Sciatic nerve (tissue), 2 donors: Measurements from ENCODE around the gene BLVRB. TPM values are rescaled to one million over a fixed set of nuclear protein-coding genes. Genes with fewer than 3 reads are reported as not detected.
"Not testable (repeated sequence)": the region's sequence is repeated elsewhere in the genome, so short reads cannot be mapped to it uniquely, and the experiment has no call there.

Source experiments
- ATAC-seq: fragments of 200-7000 bp; cut with Tn5 transposase; one replicate; pipeline ENCODE4 v1.9.1; 2020; ENCODE audit warnings: mild to moderate bottlenecking, moderate library complexity
- DNase-seq: peaks from one replicate; pipeline ENCODE4 v3.0.0-alpha.2; 2020; ENCODE audit warnings: low spot score
- intact Hi-C: fragments of 100-400 bp; cut with DNase I; formaldehyde crosslinking; loops from one replicate; pipeline ENCODE4 v1.14.2; 2022
- total RNA-seq: library from RNA; stranded (reverse); fragmentation: NEBNext Ultra II Directional; extraction: Animal tissue kit (Norgen Biotek cat#: 25700); gene quantifications from one replicate; pipeline ENCODE4 v1.2.1, GENCODE V29; 2021
- donor health status: DM: no; HTN: no; CAD: no.
- donor health status: DM: no; HTN: no; CAD: no.

BLVRB gene
- 83.8 TPM for total RNA-seq

DNA sequence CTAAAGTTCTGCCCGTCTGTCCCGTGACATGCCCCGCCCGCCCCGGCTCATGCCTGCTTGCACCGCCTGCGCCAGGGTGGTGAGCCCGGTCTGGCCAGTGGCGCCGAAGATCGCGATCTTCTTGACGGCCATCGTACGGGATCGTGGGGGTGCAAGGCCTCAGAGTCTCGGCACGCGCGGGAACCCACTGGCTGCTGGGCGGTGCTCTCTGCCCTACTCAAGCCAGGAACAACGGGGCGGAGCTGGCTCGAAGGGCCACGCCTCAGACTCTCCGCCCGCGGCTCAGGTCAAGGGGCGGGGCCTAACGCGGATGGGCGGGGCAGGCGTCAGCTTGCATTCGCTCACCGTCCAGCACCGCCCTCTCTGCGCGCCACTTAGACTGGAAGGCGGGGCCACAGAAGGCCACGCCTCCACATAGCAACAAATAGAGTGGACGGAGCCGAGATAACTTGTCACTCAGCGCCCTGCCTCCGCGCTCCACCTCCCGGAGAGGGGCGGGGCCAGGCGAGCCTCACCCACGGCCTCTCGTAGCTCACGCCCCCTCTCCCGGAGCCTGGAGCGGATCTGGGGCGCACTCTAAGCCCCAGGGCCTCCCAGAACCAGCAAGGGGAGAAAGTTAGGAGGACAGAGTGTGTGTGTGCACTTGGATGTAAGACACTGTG is at the start of gene BLVRB:
Gene BLVRB, minus strand, starts transcription at position 189 of the 662 bp plus-strand sequence. Its CDS starts 57 bp downstream, at position 132.
- intact Hi-C loops, result no loop called here
- ATAC-seq, result peak; percentile 96
- peak; percentile 100 for DNase-seq

- intact Hi-C loops, result no loop called here
- no peak for DNase-seq
- no peak for ATAC-seq
Observed at GRCh38 chr19:40513741-40514315, 48.3 kb upstream of the BLVRB start.

DNA sequence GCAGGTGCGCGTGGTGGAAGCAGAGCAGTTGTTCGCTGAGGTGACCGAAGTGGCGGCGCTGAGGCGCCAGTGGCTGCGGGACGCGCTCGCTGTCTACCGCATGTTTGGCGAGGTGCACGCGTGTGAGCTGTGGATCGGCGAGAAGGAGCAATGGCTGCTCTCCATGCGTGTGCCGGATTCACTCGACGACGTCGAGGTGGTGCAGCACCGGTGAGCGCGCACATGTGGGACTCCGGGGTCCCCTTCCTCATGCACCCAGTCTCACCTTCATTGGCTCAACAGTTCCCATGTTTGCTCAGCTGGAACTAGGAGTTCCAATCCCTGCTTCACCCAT is 47.8 kb upstream of the BLVRB start:
- no peak for ATAC-seq
- intact Hi-C loops, result no loop called here
- no peak for DNase-seq

GRCh38 chr19:40512473-40513344 is 47.2 kb upstream of the BLVRB start:
- DNase-seq, result no peak
- peak; percentile 17 for ATAC-seq
- intact Hi-C loops, result no loop called here

DNA sequence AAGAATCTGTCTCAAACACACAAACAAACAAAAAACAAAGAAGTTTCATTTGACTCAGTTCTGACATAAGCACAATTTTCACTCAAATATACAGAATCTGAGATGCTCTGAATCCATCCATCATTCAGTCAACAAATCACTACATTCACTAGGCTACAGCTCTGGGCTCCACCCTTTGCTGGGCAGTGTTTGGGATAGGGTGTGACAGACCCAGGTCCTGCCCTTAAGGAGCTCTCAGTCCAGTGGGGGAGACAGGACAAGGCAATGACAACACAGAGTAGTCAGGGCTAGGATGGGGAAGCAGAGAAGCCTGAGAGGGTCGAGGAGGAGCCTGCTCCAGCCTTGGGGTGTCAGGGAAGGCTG is 46.5 kb upstream of the BLVRB start:
- DNase-seq (no peak), ATAC-seq (peak; percentile 13)
- intact Hi-C loops, result no loop called here

- ATAC-seq (no peak), DNase-seq (no peak)
- intact Hi-C loops, result no loop called here
Observed at GRCh38 chr19:40511487-40511886, 45.9 kb upstream of the BLVRB start.

- ATAC-seq (no peak), DNase-seq (no peak)
- intact Hi-C loops, result no loop called here
Observed at GRCh38 chr19:40510526-40511115, 45.1 kb upstream of the BLVRB start.

DNA sequence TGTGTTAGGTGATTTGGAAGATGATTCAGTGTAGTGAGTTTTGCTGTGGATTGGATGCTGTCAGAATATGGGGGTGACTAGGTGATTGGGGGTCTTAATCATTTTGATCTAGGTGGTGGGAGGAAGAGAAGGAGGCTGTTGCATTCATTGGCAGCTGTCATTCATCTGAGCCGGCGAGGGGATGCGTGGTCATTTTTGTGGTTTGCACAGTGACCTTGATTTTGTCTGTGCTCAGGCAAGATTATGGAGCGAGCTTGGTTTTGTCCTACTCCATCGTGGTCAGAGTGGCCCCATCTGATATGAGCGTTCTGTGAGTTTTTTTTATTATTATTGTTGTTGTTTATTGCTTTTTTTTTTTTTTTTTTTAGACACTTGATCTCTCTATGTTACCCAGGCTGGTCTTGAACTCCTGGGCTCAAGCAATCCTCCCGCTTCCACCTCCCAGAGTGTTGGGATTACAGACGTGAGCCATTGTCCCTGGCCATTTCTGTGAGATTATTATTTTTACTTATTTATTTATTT is 43.3 kb upstream of the BLVRB start:
- ATAC-seq (no peak), DNase-seq (no peak)
- intact Hi-C loops, result no loop called here

- no peak for DNase-seq
- intact Hi-C loops, result no loop called here
- no peak for ATAC-seq
Observed at GRCh38 chr19:40507892-40508291, 42.3 kb upstream of the BLVRB start.

GRCh38 chr19:40506099-40506498 is 40.6 kb upstream of the BLVRB start:
- no peak for DNase-seq
- no peak for ATAC-seq
- intact Hi-C loops, result no loop called here

DNA sequence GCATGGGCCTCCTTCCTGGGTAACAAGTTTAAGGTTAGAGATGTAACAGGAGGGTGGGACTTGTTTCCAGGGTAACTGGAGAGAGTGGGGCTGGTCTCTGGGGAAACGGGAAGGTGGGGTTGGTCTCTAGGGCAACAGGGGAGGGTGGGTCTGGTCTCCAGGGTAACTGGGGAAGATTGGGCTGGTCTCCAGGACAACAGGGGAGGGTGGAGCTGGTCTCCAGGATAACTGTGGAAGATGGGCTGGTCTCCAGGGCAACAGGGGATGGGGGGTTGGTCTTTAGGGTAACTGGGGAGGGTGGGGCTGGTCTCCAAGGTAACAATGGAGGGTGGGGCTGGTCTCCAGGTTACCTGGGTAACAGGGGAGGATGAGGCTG is 37.8 kb upstream of the BLVRB start:
- intact Hi-C loops, result no loop called here
- DNase-seq (no peak), ATAC-seq (no peak)

GRCh38 chr19:40502647-40503319 is 37.2 kb upstream of the BLVRB start:
- DNase-seq (no peak), ATAC-seq (no peak)
- intact Hi-C loops, result no loop called here

DNA sequence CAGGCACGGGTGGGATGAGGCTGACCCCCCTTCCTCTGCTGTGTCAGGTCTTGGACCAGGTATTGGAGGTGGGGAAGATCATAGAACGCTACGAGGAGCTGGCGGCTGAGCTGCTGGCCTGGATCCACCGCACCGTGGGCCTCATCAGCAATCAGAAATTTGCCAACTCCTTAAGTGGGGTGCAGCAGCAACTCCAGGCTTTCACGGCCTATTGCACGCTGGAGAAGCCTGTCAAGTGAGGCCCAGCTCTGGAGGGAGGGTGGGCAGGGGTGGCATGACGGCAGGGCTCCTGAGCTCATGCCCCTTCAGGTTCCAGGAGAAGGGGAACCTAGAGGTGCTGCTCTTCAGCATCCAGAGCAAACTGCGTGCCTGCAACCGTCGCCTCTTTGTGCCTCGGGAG is 36.5 kb upstream of the BLVRB start:
- no peak for DNase-seq
- ATAC-seq, result no peak
- intact Hi-C loops, result no loop called here

- no peak for ATAC-seq
- intact Hi-C loops, result no loop called here
- DNase-seq, result no peak
Observed at GRCh38 chr19:40501599-40501998, 36.1 kb upstream of the BLVRB start.

GRCh38 chr19:40500678-40501530 is 35.4 kb upstream of the BLVRB start:
- DNase-seq, intact Hi-C loops, ATAC-seq: not testable (repeated sequence)

GRCh38 chr19:40499320-40499719 is 33.8 kb upstream of the BLVRB start:
- intact Hi-C loops, result no loop called here
- no peak for ATAC-seq
- no peak for DNase-seq

DNA sequence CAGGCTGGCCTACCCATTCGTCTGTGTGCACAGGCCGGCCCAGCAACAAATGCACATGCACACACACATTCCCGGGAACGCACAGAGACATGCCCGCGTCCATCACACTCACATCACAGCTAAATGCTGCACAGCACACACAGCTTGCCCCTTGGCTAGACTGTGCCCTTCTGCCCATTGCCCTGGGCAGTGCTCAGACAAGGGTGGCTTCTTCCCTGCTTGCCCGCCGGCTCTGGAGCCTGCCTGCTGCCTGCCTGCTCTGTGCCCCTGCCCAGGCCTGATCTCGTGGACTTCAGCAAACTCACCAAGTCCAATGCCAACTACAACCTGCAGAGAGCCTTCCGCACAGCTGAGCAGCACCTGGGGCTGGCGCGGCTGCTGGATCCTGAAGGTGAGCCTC is 31.7 kb upstream of the BLVRB start:
- ATAC-seq (no peak), DNase-seq (no peak)
- intact Hi-C loops, result no loop called here

GRCh38 chr19:40494191-40494838 is 28.8 kb upstream of the BLVRB start:
- no peak for ATAC-seq
- intact Hi-C loops, result no loop called here
- no peak for DNase-seq
